Liver (tissue), 3 donors: ENCODE results near the gene ZNF280B.

ENCODE experiments used
- ATF3 ChIP-seq: IDR thresholded peaks from 2 replicates; pipeline ENCODE4 v1.6.1; 2016; ENCODE audit warnings: antibody characterized with exemption
- CTCF ChIP-seq: fragments of 150-350 bp; IDR thresholded peaks from 2 replicates; pipeline ENCODE4 v1.5.1; 2017; ENCODE audit warnings: improper control_type of control experiment, low read depth, low read length; ENCODE audit not compliant: missing input control
- MAX ChIP-seq: IDR thresholded peaks from 2 replicates; pipeline ENCODE4 v1.6.1; 2016; ENCODE audit warnings: antibody characterized with exemption
- NR2F2 ChIP-seq: IDR thresholded peaks from 2 replicates; pipeline ENCODE4 v1.6.1; 2016; ENCODE audit warnings: antibody characterized with exemption
- RAD21 ChIP-seq, 2 donors: IDR thresholded peaks; 2 replicates each; pipeline ENCODE4 v1.6.1; 2016; ENCODE audit warnings: antibody characterized with exemption in 2 of 2, mild to moderate bottlenecking in 2 of 2
- REST ChIP-seq: IDR thresholded peaks from 2 replicates; pipeline ENCODE4 v1.6.1; 2016; ENCODE audit warnings: antibody characterized with exemption, mild to moderate bottlenecking
- donor health status: healthy.
- donor health status: healthy.

GRCh38 chr22:22461111-22461510, 47.4 kb downstream of the ZNF280B start:
- no peak for TF ChIP-seq MAX
- no peak for TF ChIP-seq CTCF
- TF ChIP-seq NR2F2, result no peak
- no peak for TF ChIP-seq REST
- no peak for TF ChIP-seq ATF3
- TF ChIP-seq RAD21 (IDR thresholded peaks at IDR 0.05), result no peak
